T-helper 9 cell (primary cell): ENCODE data around the gene SLC25A24.
A peak's percentile ranks its signal among the peaks of the same experiment; 100 is the strongest.
"Not testable (repeated sequence)": the region's sequence is repeated elsewhere in the genome, so short reads cannot be mapped to it uniquely, and the experiment has no call there.

Source experiments
- DNase-seq: peaks from one replicate; pipeline ENCODE4 v3.0.0-alpha.2; 2020

Gene SLC25A24

GRCh38 chr1:108133148-108133547 is 67.0 kb downstream of the SLC25A24 start:
- not testable (repeated sequence) for DNase-seq

GRCh38 chr1:108132367-108132766 is 67.8 kb downstream of the SLC25A24 start:
- DNase-seq: not testable (repeated sequence)

GRCh38 chr1:108131281-108131680 is 68.9 kb downstream of the SLC25A24 start:
- not testable (repeated sequence) for DNase-seq

- DNase-seq: no peak
These were observed 69.3 kb downstream of the SLC25A24 start for GRCh38 chr1:108130794-108131193.

GRCh38 chr1:108129999-108130398 is 70.1 kb downstream of the SLC25A24 start:
- DNase-seq: no peak

- peak; percentile 34 for DNase-seq
These were observed 74.6 kb downstream of the SLC25A24 start for GRCh38 chr1:108125312-108126138.

GRCh38 chr1:108124622-108125311 is 75.4 kb downstream of the SLC25A24 start:
- no peak for DNase-seq

GRCh38 chr1:108124023-108124422 is 76.1 kb downstream of the SLC25A24 start:
- DNase-seq: no peak

GRCh38 chr1:108121358-108122143 is 78.6 kb downstream of the SLC25A24 start:
- no peak for DNase-seq

GRCh38 chr1:108120163-108120562 is 80.0 kb downstream of the SLC25A24 start:
- DNase-seq: no peak

GRCh38 chr1:108119500-108119899 is 80.6 kb downstream of the SLC25A24 start:
- no peak for DNase-seq

GRCh38 chr1:108117945-108118902 is 81.9 kb downstream of the SLC25A24 start:
- no peak for DNase-seq

- no peak for DNase-seq
These were observed 82.9 kb downstream of the SLC25A24 start for GRCh38 chr1:108117237-108117636.

- no peak for DNase-seq
These were observed 86.0 kb downstream of the SLC25A24 start for GRCh38 chr1:108114033-108114599.

- no peak for DNase-seq
These were observed 86.6 kb downstream of the SLC25A24 start for GRCh38 chr1:108113496-108113895.

- no peak for DNase-seq
These were observed 90.7 kb downstream of the SLC25A24 start for GRCh38 chr1:108109295-108109973.

GRCh38 chr1:108108119-108108518 is 92.0 kb downstream of the SLC25A24 start:
- no peak for DNase-seq

GRCh38 chr1:108107658-108108057 is 92.5 kb downstream of the SLC25A24 start:
- DNase-seq: no peak

- DNase-seq: no peak
These were observed 93.4 kb downstream of the SLC25A24 start for GRCh38 chr1:108106775-108107174.

GRCh38 chr1:108100148-108100547 is 100.0 kb downstream of the SLC25A24 start:
- DNase-seq: no peak

GRCh38 chr1:108097018-108097417 is 103.1 kb downstream of the SLC25A24 start:
- DNase-seq: no peak
